GM19099 (cell line): Measurements from ENCODE around the gene CCDC50.

Experiments used
- POLR2A ChIP-seq: IDR thresholded peaks from 3 replicates; pipeline ENCODE4 v1.6.1; 2011; ENCODE audit warnings: low read depth; ENCODE audit not compliant: insufficient read length; ENCODE audit errors: extremely low read depth

Gene CCDC50

GRCh38 chr3:191398607-191399006 is 69.4 kb downstream of the CCDC50 start:
- no peak for TF ChIP-seq POLR2A

- no peak for TF ChIP-seq POLR2A
Measured at GRCh38 chr3:191399918-191400317, 70.7 kb downstream of the CCDC50 start.

GRCh38 chr3:191401775-191402357 is 72.7 kb downstream of the CCDC50 start:
- TF ChIP-seq POLR2A, result no peak

GRCh38 chr3:191409791-191410359 is 80.7 kb downstream of the CCDC50 start:
- no peak for TF ChIP-seq POLR2A

- no peak for TF ChIP-seq POLR2A
Measured at GRCh38 chr3:191412759-191413158, 83.6 kb downstream of the CCDC50 start.

GRCh38 chr3:191414286-191414685 is 85.1 kb downstream of the CCDC50 start:
- TF ChIP-seq POLR2A, result no peak

GRCh38 chr3:191414732-191415131 is 85.5 kb downstream of the CCDC50 start:
- TF ChIP-seq POLR2A, result no peak

GRCh38 chr3:191415566-191415965 is 86.4 kb downstream of the CCDC50 start:
- TF ChIP-seq POLR2A, result no peak

- TF ChIP-seq POLR2A, result no peak
Measured at GRCh38 chr3:191417457-191417729, 88.2 kb downstream of the CCDC50 start.

- no peak for TF ChIP-seq POLR2A
Measured at GRCh38 chr3:191420771-191421170, 91.6 kb downstream of the CCDC50 start.

- TF ChIP-seq POLR2A, result no peak
Measured at GRCh38 chr3:191424881-191425280, 95.7 kb downstream of the CCDC50 start.

GRCh38 chr3:191425322-191425734 is 96.1 kb downstream of the CCDC50 start:
- no peak for TF ChIP-seq POLR2A

- TF ChIP-seq POLR2A, result no peak
Measured at GRCh38 chr3:191426311-191426710, 97.1 kb downstream of the CCDC50 start.

- no peak for TF ChIP-seq POLR2A
Measured at GRCh38 chr3:191428177-191428576, 99.0 kb downstream of the CCDC50 start.

- TF ChIP-seq POLR2A, result no peak
Measured at GRCh38 chr3:191430103-191430502, 100.9 kb downstream of the CCDC50 start.

GRCh38 chr3:191431160-191431822 is 102.1 kb downstream of the CCDC50 start:
- TF ChIP-seq POLR2A, result no peak
